Heart left ventricle (tissue), 16 donors: ENCODE data around the gene TXLNA. TPM values are rescaled to one million over a fixed set of nuclear protein-coding genes. Genes with fewer than 3 reads are reported as not detected.
A peak's percentile ranks its signal among the peaks of the same experiment; 100 is the strongest.
"Not testable (repeated sequence)": the region's sequence is repeated elsewhere in the genome, so short reads cannot be mapped to it uniquely, and the experiment has no call there.

Experiments
- ATAC-seq, 4 donors: fragments of 200-7000 bp; cut with Tn5 transposase; one replicate each; pipeline ENCODE4 v1.9.1; 2020 to 2022; ENCODE audit warnings: moderate library complexity in 4 of 4, mild to moderate bottlenecking in 3 of 4, moderate number of reproducible peaks in 1 of 4
- DNase-seq, 5 donors: peaks; one replicate each; pipeline ENCODE4 v3.0.0-alpha.2; 2020
- H3K27ac ChIP-seq, 12 donors: fragments of 200-600 bp; sonication (generic) in 4 of 12; one replicate each; pipeline versions ENCODE4 v1.5.0 to v1.8.0; 2016 to 2022; ENCODE audit warnings: mild to moderate bottlenecking in 2 of 12
- H3K27me3 ChIP-seq, 9 donors: fragments of 200-600 bp; sonication (generic) in 2 of 9; one replicate each; pipeline versions ENCODE4 v1.5.1 to v1.8.0; 2016 to 2022; ENCODE audit warnings: mild to moderate bottlenecking in 3 of 9
- H3K36me3 ChIP-seq, 9 donors: fragments of 200-600 bp; sonication (generic) in 2 of 9; one replicate each; pipeline versions ENCODE4 v1.5.0 to v1.8.0; 2018 to 2022; ENCODE audit warnings: mild to moderate bottlenecking in 2 of 9
- H3K4me1 ChIP-seq, 12 donors: fragments of 200-600 bp; sonication (generic) in 4 of 12; one replicate each; pipeline versions ENCODE4 v1.5.0 to v1.8.0; 2016 to 2022; ENCODE audit warnings: mild to moderate bottlenecking in 3 of 12
- H3K4me3 ChIP-seq, 12 donors: fragments of 200-600 bp; sonication (generic) in 4 of 12; one replicate each; pipeline versions ENCODE4 v1.5.0 to v1.8.0; 2017 to 2022; ENCODE audit warnings: mild to moderate bottlenecking in 9 of 12, moderate library complexity in 4 of 12
- H3K9me3 ChIP-seq, 12 donors: fragments of 200-600 bp; sonication (generic) in 4 of 12; one replicate each; pipeline versions ENCODE4 v1.5.0 to v1.8.0; 2016 to 2022; ENCODE audit warnings: mild to moderate bottlenecking in 1 of 12
- POLR2A ChIP-seq, 2 donors: fragments of 450-650 bp; IDR thresholded peaks; one replicate each; pipeline ENCODE4 v1.6.1; 2017; ENCODE audit warnings: antibody characterized with exemption in 2 of 2, mild to moderate bottlenecking in 2 of 2, moderate library complexity in 2 of 2
- WGBS, 4 donors: extraction: QIAGEN DNeasy Blood & Tissue Kit in 2 of 4; methylation state at CpG; one replicate each; pipeline versions ENCODE4 v1.1.5 to v1.1.7; 2013 to 2018; 5-methylcytosine and 5-hydroxymethylcytosine counted together
- intact Hi-C, 10 donors: fragments of 100-400 bp; cut with DNase I; formaldehyde crosslinking; loops; one replicate each; pipeline versions ENCODE4 v1.11.1 to v1.14.2; 2022
- polyA plus RNA-seq, 2 donors: library from polyadenylated mRNA; stranded (reverse); fragments of 200-250 nt; gene quantifications; one replicate each; pipeline ENCODE4 v1.2.3, GENCODE V29; 2013
- total RNA-seq, 9 donors: library from RNA; depleted of rRNA in 2 of 9; stranded (reverse); fragments of >200 nt in 2 of 9; fragmentation: NEBNext Ultra II Directional in 3 of 9; extraction: Animal tissue kit (Norgen Biotek cat#: 25700) in 3 of 9; gene quantifications; one replicate each; pipeline versions ENCODE4 v1.1.0 to v1.2.4, GENCODE V29; 2016 to 2023
- TF ChIP-seq, protein P1 (sequence below), 12 donors: fragments of 200-600 bp; sonication (generic) in 4 of 12; IDR thresholded peaks; one replicate each; pipeline versions ENCODE4 v1.5.0 to v1.8.0; 2018 to 2022; ENCODE audit warnings: antibody characterized with exemption in 12 of 12, mild to moderate bottlenecking in 5 of 12
- donor health status: ischemic (EF 13 %, LVEDD 7.1; RV severe dilation, severe dysfunction).
- donor health status: healthy with polysubstance abuse.
- donor health status: DM: no; HTN: yes; CAD: no.
- donor health status: DM: no; HTN: no; CAD: no.
- donor health status: ischemic (EF 25% LVEDD 6.9; RV normal size, moderate dysfunction).
- donor health status: ischemic (EF 25% LVEDD 5.7; RV mildly dilated, moderate dysfunction).
- donor health status: healthy.
- donor health status: DM: yes; HTN: yes; CAD: no.
- donor health status: ischemic (EF 35%, LVEDD 5.7; RV mildly dilated, moderate dysfunction).
- donor health status: nonischemic (EF 11% LVEDD 7.7; RV severe dilation, severe dysfunction).
- donor health status: DM: yes; HTN: yes; CAD: no.
- donor health status: PGD.
- donor health status: ischemic (EF 29% LVEDD 5.4; RV normal size, mild dysfunction).
- donor health status: nonischemic (EF 23%, LVEDD 6.1; RV moderate dilation, normal function).

TXLNA gene
- total and polyA plus RNA-seq, 11 donors, result 8.7 to 35.9 (median 18.6) TPM

DNA sequence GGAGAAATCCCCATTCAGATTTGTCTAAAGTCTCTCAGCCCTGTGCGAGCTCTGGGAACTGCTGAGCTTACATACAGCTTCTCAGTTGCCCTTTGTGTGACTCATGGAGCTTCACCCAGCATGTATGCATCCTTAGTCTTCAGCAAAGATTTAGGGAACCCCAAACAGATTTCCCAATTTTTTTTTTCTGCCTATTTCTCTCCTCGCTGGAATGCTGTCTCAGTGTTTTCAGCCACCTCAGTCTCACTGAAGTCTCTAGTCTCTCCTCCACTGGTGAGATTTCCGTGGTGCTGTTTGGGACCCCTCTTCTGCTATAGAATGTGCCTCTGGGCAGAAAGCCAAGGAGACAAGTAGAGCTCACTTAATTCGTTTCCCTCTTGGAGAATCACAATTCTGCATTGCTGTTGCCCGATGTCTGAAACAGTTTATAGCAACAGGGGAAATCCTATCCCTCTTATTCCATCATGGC lies 28.1 kb upstream of the TXLNA start:
- peak overlapping the region in 1 of 12 donors; percentile 4 for H3K27ac ChIP-seq
- DNase-seq, result no peak
- TF ChIP-seq POLR2A (IDR thresholded peaks at IDR 0.05), result no peak
- TF ChIP-seq, protein P1, sequence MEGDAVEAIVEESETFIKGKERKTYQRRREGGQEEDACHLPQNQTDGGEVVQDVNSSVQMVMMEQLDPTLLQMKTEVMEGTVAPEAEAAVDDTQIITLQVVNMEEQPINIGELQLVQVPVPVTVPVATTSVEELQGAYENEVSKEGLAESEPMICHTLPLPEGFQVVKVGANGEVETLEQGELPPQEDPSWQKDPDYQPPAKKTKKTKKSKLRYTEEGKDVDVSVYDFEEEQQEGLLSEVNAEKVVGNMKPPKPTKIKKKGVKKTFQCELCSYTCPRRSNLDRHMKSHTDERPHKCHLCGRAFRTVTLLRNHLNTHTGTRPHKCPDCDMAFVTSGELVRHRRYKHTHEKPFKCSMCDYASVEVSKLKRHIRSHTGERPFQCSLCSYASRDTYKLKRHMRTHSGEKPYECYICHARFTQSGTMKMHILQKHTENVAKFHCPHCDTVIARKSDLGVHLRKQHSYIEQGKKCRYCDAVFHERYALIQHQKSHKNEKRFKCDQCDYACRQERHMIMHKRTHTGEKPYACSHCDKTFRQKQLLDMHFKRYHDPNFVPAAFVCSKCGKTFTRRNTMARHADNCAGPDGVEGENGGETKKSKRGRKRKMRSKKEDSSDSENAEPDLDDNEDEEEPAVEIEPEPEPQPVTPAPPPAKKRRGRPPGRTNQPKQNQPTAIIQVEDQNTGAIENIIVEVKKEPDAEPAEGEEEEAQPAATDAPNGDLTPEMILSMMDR (IDR thresholded peaks at IDR 0.05), result no peak
- H3K27me3 ChIP-seq, result no peaks in the 10 kb centered on the region
- H3K4me1 ChIP-seq, result peaks cover 0 to 20% (median 12%) of the 10 kb centered on the region in 12 donors
- no peak overlapping the region for H3K4me3 ChIP-seq
- intact Hi-C loops, result no loop called here
- peaks cover 0 to 32% (median 3%) of the 10 kb centered on the region in 12 donors for H3K9me3 ChIP-seq
- WGBS, 4 donors, result 33 to 38% (median 36%) methylated on average over 5 of the region's 5 CpGs
- peaks cover 0 to 27% (median 17%) of the 10 kb centered on the region in 9 donors for H3K36me3 ChIP-seq
- ATAC-seq, result peak in 2 of 4 donors; percentile 29 to 42

DNA sequence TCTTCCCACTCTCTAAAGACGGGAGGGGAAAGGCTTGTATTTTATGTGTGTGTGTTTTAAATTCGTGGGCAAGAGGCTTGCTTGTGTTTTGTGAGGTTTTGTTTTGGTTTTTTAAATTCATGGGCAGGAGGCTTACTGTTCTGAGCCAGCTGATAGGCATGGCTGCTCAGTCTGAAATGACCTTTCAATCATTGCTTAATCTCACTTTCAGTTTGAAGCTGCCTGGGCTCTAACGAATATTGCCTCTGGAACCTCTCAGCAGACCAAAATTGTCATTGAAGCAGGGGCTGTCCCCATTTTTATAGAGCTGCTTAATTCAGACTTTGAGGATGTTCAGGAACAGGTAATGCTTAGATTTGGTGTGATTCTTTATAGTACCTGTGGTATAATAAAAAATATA lies 20.3 kb upstream of the TXLNA start:
- Histone ChIP-seq H3K27ac (no peak overlapping the region), H3K4me3 (no peak overlapping the region), H3K36me3 (peaks cover 0 to 98% (median 90%) of the 10 kb centered on the region in 9 donors), H3K4me1 (no peaks in the 10 kb centered on the region), H3K9me3 (no peaks in the 10 kb centered on the region), H3K27me3 (no peaks in the 10 kb centered on the region)
- WGBS, 4 donors, result 71 to 83% (median 74%) methylated on average over 3 of the region's 3 CpGs
- TF ChIP-seq, protein P1 (IDR thresholded peaks at IDR 0.05), result no peak
- DNase-seq, result no peak
- intact Hi-C loops, result no loop called here
- no peak for ATAC-seq

DNA sequence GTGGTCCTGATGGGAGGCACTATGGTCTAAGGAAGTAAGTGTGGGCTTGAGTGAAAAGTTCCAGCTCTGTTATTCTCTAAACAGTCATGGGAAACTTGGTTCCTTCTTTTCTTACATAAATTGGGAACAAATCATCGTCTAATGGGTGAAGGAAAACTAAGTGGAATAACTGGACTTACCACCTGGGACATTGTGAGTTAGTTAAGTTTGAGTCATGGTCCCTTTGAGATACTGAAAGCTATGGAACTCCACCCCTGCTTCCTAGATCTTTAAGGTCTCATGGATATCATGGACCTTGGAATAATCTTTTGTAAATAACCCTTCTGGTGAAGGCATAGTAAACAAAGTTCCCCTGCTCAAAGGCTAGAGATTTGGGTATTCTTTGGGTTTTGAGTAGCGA lies 16.1 kb upstream of the TXLNA start:
- no peak for TF ChIP-seq POLR2A (IDR thresholded peaks at IDR 0.05)
- TF ChIP-seq, protein P1 (IDR thresholded peaks at IDR 0.05), result no peak
- peaks cover 0 to 100% (median 98%) of the 10 kb centered on the region in 9 donors for H3K36me3 ChIP-seq
- DNase-seq (no peak), ATAC-seq (no peak)
- no peaks in the 10 kb centered on the region for H3K27me3 ChIP-seq
- no peak overlapping the region for H3K4me3 ChIP-seq
- WGBS, 4 donors, result 93 to 97% (median 95%) methylated on average over 2 of the region's 2 CpGs
- no peaks in the 10 kb centered on the region for H3K4me1 ChIP-seq
- intact Hi-C loops, result no loop called here
- no peak overlapping the region for H3K27ac ChIP-seq
- no peaks in the 10 kb centered on the region for H3K9me3 ChIP-seq

DNA sequence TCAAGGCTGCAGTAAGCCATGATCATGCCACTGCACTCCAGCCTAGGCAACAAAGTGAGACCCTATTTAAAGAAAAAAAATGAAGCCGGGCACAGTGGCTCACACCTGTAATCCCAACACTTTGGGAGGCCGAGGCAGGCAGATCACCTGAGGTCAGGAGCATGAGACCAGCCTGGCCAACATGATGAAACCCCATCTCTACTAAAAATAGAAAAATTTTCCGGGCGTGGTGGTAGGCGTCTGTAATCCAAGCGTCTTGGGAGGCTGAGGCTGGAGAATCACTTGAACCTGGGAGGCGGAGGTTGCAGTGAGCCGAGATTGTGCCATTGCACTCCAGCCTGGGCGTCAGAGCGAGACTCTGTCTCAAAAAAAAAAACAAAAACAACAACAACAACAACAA lies 13.8 kb upstream of the TXLNA start:
- H3K4me1 ChIP-seq, intact Hi-C loops, ATAC-seq, H3K27me3 ChIP-seq, DNase-seq, H3K4me3 ChIP-seq, H3K27ac ChIP-seq, H3K9me3 ChIP-seq: not testable (repeated sequence)
- 77 to 89% (median 84%) methylated on average over 10 of the region's 10 CpGs for WGBS, 4 donors
- peaks cover 0 to 100% (median 98%) of the 10 kb centered on the region in 9 donors for H3K36me3 ChIP-seq

DNA sequence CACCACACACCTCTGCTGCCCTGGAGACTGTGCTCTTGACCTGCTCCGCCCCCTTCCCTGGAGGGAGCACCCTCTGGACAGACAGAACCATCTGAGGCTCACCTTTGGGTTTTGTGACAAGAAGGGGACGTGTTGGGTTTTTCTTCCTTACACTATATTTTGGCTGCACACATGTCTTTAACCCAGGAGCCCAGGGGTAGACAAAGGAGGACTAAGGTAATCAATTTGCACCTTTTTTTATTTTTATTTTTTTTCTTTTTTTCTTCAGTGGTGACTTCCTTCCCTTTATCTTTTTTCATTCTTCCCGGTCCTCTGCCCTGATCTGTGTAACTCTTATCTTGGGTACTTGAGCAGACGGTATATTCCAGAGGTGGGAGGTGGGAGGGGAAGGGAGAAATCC lies 8.5 kb upstream of the TXLNA start:
- Histone ChIP-seq H3K36me3 (peaks cover 0 to 86% (median 79%) of the 10 kb centered on the region in 9 donors), H3K27ac (no peak overlapping the region), H3K27me3 (no peaks in the 10 kb centered on the region), H3K4me3 (no peak overlapping the region), H3K4me1 (peaks cover 0 to 10% (median 0%) of the 10 kb centered on the region in 12 donors), H3K9me3 (no peaks in the 10 kb centered on the region)
- TF ChIP-seq, protein P1 (IDR thresholded peaks at IDR 0.05), result no peak
- no peak for TF ChIP-seq POLR2A (IDR thresholded peaks at IDR 0.05)
- WGBS, 4 donors, result 58 to 68% (median 64%) methylated on average over 4 of the region's 4 CpGs
- DNase-seq (no peak), ATAC-seq (no peak)
- intact Hi-C loops, result no loop called here
